ENCODE results near the gene SULF2. TPM values are rescaled to one million over a fixed set of nuclear protein-coding genes. Genes with fewer than 3 reads are reported as not detected.

The SULF2 gene
- total RNA-seq, 1 donor from 2014 or later, result 217 TPM

DNA sequence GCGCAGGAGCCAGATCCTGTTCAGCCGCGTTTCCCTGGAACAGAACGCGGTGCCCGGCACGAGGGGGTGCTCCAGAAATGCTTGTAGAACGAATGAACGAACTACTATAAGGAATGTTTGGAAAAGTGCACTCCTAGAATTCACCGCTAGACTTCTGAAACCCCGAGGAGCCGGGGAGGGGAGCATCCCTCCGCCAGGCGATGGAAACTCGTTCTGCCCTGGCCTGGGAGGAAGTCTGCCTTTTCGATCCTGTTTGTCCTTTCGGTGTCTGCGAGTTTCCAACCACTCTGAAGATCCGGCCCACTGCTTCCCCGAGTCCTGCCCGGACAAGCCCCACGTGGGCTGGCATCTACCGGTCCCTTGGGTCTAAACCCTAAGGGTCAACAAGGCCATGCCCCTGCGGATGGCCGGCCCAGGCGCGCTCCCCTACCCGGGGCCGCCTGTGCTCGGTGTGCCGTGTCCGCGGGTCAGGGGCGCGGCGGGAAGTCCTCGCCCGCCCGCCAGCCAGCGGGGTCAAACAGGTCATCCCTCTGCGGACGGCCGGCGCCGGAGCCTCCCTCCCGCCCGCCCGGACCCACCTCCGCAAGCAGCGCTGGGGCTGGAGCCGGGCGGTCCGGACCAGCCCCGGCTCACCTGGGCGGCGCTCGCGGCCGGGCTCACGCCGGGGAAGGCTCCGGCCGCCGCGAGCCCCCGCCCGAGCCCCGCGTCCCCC lies 526 bp downstream of the SULF2 start:
- peak; percentile 53 for DNase-seq (ENCODE audit: low read depth)

DNA sequence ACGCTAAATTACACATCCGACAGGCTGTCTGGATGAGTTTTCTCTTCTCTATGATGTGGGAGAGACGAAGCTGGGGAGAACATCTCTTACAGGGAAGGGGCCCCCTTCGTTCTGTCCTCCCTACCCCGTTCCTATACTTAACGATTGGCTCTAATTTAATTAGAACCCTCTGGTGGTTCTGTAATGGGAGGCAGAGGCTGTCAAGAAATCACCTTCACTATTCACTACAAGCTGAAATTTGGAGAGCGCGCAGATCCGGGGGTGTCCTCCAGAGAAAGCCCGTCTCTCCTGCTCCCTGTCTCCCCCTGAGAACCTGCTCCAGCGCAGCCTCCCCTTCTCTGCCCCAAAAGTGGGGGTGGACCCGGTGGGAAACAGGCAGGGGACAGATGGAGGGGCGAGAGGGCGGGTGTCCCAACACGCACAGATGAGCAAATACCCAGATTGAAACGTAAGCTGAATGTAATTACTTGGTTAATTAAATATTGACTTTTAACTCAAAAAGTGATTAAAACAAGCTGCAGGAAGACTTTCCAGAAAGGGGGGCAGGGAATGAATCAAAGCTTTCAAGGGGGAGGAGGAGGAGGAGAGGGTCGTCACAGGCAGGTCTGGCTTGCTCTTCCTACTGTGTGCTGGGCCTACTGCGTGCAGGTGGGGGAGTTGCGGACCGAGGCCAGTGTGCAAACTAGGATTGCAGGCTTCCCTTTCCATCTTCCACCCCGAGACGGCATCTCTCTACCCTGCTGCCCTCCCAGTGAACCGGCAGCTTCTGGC lies 1.3 kb downstream of the SULF2 start:
- DNase-seq (ENCODE audit: low read depth), result no peak

- no peak for DNase-seq (ENCODE audit: low read depth)
These were observed 2.2 kb downstream of the SULF2 start for GRCh38 chr20:47782920-47783552.

GRCh38 chr20:47782076-47782475 lies 3.2 kb downstream of the SULF2 start:
- DNase-seq (ENCODE audit: low read depth), result no peak

- DNase-seq (ENCODE audit: low read depth), result no peak
These were observed 3.6 kb downstream of the SULF2 start for GRCh38 chr20:47781632-47782031.

GRCh38 chr20:47780720-47781389 lies 4.4 kb downstream of the SULF2 start:
- no peak for DNase-seq (ENCODE audit: low read depth)

DNA sequence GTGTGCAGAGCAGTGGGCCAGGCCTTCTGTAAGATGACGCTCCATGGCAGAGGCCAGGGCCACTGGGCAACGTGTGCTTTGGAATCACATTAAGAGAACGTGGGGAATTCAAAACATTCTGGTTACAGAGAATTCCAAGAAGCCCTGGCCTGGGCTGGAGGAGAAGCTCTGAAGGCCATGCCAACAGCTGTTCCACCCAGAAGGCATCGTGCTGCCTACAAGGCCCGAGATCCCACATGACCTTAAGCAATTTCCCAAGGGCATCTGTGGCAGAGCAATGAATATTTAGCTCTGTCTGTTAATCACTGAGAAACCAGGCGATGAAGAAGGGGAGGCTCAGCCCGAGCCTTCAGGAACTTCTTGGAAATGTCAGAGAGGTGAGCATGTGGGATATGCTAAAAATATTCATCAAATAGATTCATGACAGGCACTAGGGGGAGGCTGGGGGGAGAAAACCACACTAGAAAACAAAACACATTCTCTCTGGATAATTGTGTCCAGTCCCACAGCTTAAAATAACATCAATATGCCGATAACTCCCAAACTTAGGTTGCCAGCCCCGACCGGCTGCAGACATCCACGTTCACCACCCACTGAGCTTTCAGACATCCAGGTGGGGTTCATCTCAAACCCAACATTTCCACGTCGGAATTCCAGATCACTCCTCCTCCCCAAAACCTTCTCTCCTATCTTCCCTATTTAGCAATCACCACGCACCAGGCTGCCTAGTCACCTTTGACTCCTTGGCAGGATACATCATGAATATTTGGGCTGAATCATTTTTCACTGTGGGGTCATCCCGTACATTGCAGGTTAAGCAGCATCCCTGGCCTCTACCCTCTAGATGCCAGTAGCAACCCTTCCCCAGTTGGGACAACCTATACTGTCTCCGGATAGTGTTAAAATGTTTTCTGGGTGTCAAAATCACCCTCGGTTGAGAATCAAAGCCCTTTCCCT lies 6.6 kb downstream of the SULF2 start:
- no peak for DNase-seq (ENCODE audit: low read depth)

DNA sequence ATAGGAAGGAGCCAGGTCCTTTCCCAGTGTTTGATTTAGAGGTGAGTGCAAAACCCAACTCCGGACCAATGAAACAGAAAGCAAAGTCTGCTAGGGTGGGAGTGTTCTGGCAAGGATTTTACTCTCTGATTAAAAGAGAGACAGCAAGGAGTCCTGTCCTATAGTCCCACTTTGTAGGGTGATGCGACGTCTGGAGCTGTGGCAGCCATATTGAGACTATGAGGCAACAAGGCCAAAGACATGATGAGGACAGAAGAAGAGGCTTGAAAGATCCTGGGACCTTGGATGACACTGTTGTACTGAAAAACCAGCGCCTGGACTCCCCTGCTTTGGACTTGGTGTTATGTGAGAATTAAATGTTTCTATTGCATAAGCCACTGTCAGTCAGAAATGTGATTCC lies 8.1 kb downstream of the SULF2 start:
- DNase-seq (ENCODE audit: low read depth), result no peak

- no peak for DNase-seq (ENCODE audit: low read depth)
These were observed 8.6 kb downstream of the SULF2 start for GRCh38 chr20:47776639-47777038.

- no peak for DNase-seq (ENCODE audit: low read depth)
These were observed 9.4 kb downstream of the SULF2 start for GRCh38 chr20:47775841-47776240.

DNA sequence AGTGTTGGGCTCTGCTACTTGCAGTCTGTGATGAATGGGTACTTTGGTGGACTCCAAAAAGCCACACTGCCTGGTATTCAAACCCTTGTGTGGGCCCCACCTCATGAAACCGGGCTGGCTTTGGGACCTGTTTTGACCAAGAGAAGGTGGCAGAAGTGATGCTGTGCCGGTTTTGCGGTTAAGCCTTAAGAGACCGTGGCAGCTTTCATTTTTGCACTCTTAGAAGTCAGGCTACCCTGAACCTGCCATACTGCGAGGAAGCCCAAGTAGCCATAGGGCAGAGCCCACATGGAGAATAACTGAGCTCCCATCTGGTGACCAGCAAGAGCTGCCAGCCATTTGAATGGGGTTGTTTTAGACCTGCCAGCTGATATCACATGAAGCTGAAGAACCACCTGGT lies 10.2 kb downstream of the SULF2 start:
- DNase-seq (ENCODE audit: low read depth), result no peak

- no peak for DNase-seq (ENCODE audit: low read depth)
These were observed 11.0 kb downstream of the SULF2 start for GRCh38 chr20:47774131-47774777.

GRCh38 chr20:47773371-47773786 lies 11.9 kb downstream of the SULF2 start:
- DNase-seq (ENCODE audit: low read depth), result peak; percentile 71

DNA sequence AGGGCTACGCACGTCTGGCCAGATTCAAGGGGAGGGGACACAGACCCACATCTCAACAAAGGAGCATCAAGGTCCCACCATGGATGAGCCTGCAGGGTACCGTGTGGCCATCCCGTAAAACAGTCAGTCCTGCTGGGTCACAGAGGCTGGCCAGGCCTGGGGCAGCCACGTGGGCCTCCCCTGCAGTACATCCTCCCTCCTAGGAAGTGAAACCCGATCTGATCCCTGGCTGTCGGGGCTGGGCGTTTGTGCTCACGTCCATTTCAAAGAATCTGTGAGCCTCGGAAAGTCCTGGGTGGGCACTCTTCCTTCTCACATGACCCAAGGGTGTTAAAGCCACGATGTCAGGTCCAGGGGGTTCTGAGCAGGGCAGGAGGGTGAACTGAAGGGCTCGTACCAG lies 14.3 kb downstream of the SULF2 start:
- DNase-seq (ENCODE audit: low read depth), result no peak

- no peak for DNase-seq (ENCODE audit: low read depth)
These were observed 17.1 kb downstream of the SULF2 start for GRCh38 chr20:47768016-47768824.

GRCh38 chr20:47765691-47766594 lies 19.3 kb downstream of the SULF2 start:
- DNase-seq (ENCODE audit: low read depth), result peak; percentile 24

GRCh38 chr20:47765271-47765670 lies 20.0 kb downstream of the SULF2 start:
- DNase-seq (ENCODE audit: low read depth), result no peak

GRCh38 chr20:47764154-47764733 lies 21.0 kb downstream of the SULF2 start:
- no peak for DNase-seq (ENCODE audit: low read depth)
